Erythroblast (primary cell): ENCODE measurements around the gene TOMM22.

Experiments
- GATA1 ChIP-seq: IDR thresholded peaks from 2 replicates; pipeline ENCODE4 v1.6.1; 2011; ENCODE audit warnings: low read depth, mild to moderate bottlenecking, control low read depth, low read length, moderate library complexity
- POLR2A ChIP-seq: IDR thresholded peaks from 2 replicates; pipeline ENCODE4 v1.6.1; 2011; ENCODE audit warnings: mild to moderate bottlenecking, low read length

- no peak for TF ChIP-seq POLR2A
- TF ChIP-seq GATA1: no peak
Measured at GRCh38 chr22:38718414-38718813, 36.7 kb downstream of the TOMM22 start.
